B cell (primary cell): ENCODE results near the gene CLEC4E. TPM values are rescaled to one million over a fixed set of nuclear protein-coding genes. Genes with fewer than 3 reads are reported as not detected.

ENCODE experiments used
- ATAC-seq: fragments of 200-7000 bp; cut with Tn5 transposase; one replicate; pipeline ENCODE4 v1.10.0; 2021; ENCODE audit warnings: low read depth, mild to moderate bottlenecking, moderate number of reproducible peaks, moderate library complexity
- CTCF ChIA-PET: fragments of 350-600 bp; sonication (Branson Sonifier 250); formaldehyde crosslinking; loops from one replicate; lab custom pipeline; 2021; ENCODE audit warnings: antibody characterized with exemption, inconsistent platforms; lab: Charles Lee
- POLR2A ChIA-PET: fragments of 350-600 bp; sonication (Branson Sonifier 250); formaldehyde crosslinking; loops from one replicate; lab custom pipeline; 2021; ENCODE audit warnings: antibody characterized with exemption; lab: Charles Lee
- DNase-seq: peaks from one replicate; pipeline ENCODE4 v3.0.0; 2013
- H2AFZ ChIP-seq: 2 replicates; pipeline ENCODE4 v1.6.1; 2012; ENCODE audit warnings: mild to moderate bottlenecking, low read depth, low read length; ENCODE audit not compliant: insufficient read depth, poor library complexity, severe bottlenecking
- H3K27ac ChIP-seq, 2 donors: 1 replicate in 1 of 2; 2 replicates in 1 of 2; pipeline ENCODE4 v1.5.1; 2012 to 2013; ENCODE audit warnings: low read length in 2 of 2, mild to moderate bottlenecking in 2 of 2, moderate library complexity in 1 of 2
- H3K27me3 ChIP-seq, 4 experiments: fragments of 200-600 bp in 1 of 4; sonication (generic) in 1 of 4; replicated peaks in 1 of 4; 1 replicate in 2 of 4; 2 replicates in 2 of 4; pipeline versions ENCODE4 v1.6.1 to v1.7.0; 2013 to 2016; ENCODE audit warnings: low read length in 3 of 4, mild to moderate bottlenecking in 2 of 4, mixed read lengths in 1 of 4, moderate library complexity in 1 of 4; ENCODE audit not compliant: insufficient read depth in 4 of 4, control insufficient read depth in 3 of 4; ENCODE audit errors: control extremely low read depth in 1 of 4
- H3K36me3 ChIP-seq, 2 experiments: replicated peaks in 1 of 2; 1 replicate in 1 of 2; 2 replicates in 1 of 2; pipeline versions ENCODE4 v1.6.1 to v1.7.1; 2013; ENCODE audit warnings: low read length in 1 of 2; ENCODE audit not compliant: insufficient read depth in 2 of 2, control insufficient read depth in 1 of 2; ENCODE audit errors: control extremely low read depth in 1 of 2, extremely low read depth in 1 of 2
- H3K4me1 ChIP-seq, 2 donors: fragments of 200-600 bp in 1 of 2; sonication (generic) in 1 of 2; 1 replicate in 1 of 2; 2 replicates in 1 of 2; pipeline versions ENCODE4 v1.5.1 to v1.6.1; 2013 to 2017; ENCODE audit warnings: low read length in 2 of 2; ENCODE audit not compliant: control insufficient read depth in 2 of 2, insufficient read depth in 2 of 2
- H3K4me2 ChIP-seq: replicated peaks from 2 replicates; pipeline ENCODE3; 2012; ENCODE audit warnings: mild to moderate bottlenecking, low read depth, low read length; ENCODE audit not compliant: poor library complexity, severe bottlenecking
- H3K4me3 ChIP-seq, 5 experiments: fragments of 200-600 bp in 1 of 5; sonication (generic) in 1 of 5; 1 replicate in 3 of 5; 2 replicates in 2 of 5; pipeline versions ENCODE4 v1.5.1 to v1.7.0; 2011 to 2016; ENCODE audit warnings: low read length in 4 of 5, mild to moderate bottlenecking in 4 of 5, low read depth in 2 of 5, control low read depth in 1 of 5, moderate library complexity in 1 of 5; ENCODE audit not compliant: insufficient read depth in 1 of 5; ENCODE audit errors: control extremely low read depth in 1 of 5, extremely low read depth in 1 of 5
- H3K79me2 ChIP-seq: fragments of 200-600 bp; sonication (generic); one replicate; pipeline ENCODE4 v1.6.0; 2016; ENCODE audit warnings: low read length; ENCODE audit not compliant: control insufficient read depth, insufficient read depth
- H3K9ac ChIP-seq: fragments of 200-600 bp; sonication (generic); 2 replicates; pipeline ENCODE4 v1.6.1; 2017; ENCODE audit warnings: mild to moderate bottlenecking, low read length, moderate library complexity
- H3K9me3 ChIP-seq, 3 donors: one replicate each; pipeline versions ENCODE4 v1.6.1 to v1.7.1; 2013; ENCODE audit warnings: low read length in 2 of 3; ENCODE audit not compliant: control insufficient read depth in 2 of 3, insufficient read depth in 1 of 3; ENCODE audit errors: control extremely low read depth in 1 of 3
- H4K20me1 ChIP-seq: 2 replicates; pipeline ENCODE4 v1.6.0; 2012; ENCODE audit warnings: mild to moderate bottlenecking, low read length; ENCODE audit not compliant: insufficient read depth, control insufficient read depth, poor library complexity, severe bottlenecking
- H3K27ac Mint-ChIP-seq: one replicate; pipeline ENCODE4 v1.8.0; 2021; ENCODE audit warnings: mixed read lengths
- H3K27me3 Mint-ChIP-seq: one replicate; pipeline ENCODE4 v1.8.0; 2021; ENCODE audit warnings: mixed read lengths
- H3K4me1 Mint-ChIP-seq: one replicate; pipeline ENCODE4 v1.8.0; 2021; ENCODE audit warnings: mixed read lengths
- H3K4me3 Mint-ChIP-seq: one replicate; pipeline ENCODE4 v1.8.0; 2021; ENCODE audit warnings: mixed read lengths
- H3K9me3 Mint-ChIP-seq: one replicate; pipeline ENCODE4 v1.8.0; 2022; ENCODE audit warnings: mixed read lengths; ENCODE audit not compliant: insufficient read depth
- EZH2 ChIP-seq: IDR thresholded peaks from 2 replicates; pipeline ENCODE4 v1.6.1; 2012; ENCODE audit warnings: borderline replicate concordance, low read depth, mild to moderate bottlenecking, moderate library complexity, low read length; ENCODE audit not compliant: insufficient read depth, poor library complexity, severe bottlenecking
- WGBS: methylation state at CpG from one replicate; pipeline ENCODE4 v1.1.5; 2013; ENCODE audit warnings: missing lambda C conversion rate; ENCODE audit not compliant: insufficient coverage; 5-methylcytosine and 5-hydroxymethylcytosine counted together
- intact Hi-C: fragments of 100-400 bp; cut with micrococcal nuclease; formaldehyde crosslinking; loops from one replicate; pipeline ENCODE4 v1.10.0; 2022
- polyA plus RNA-seq: library from polyadenylated mRNA; depleted of rRNA; stranded (reverse); fragments of >200 nt; gene quantifications from 2 replicates; pipeline ENCODE4 v1.2.3, GENCODE V29; 2012
- total RNA-seq, 2 donors: library from RNA; stranded (reverse); fragments of 120-200 nt in 1 of 2; gene quantifications; 1 replicate in 1 of 2; 2 replicates in 1 of 2; pipeline versions ENCODE4 v1.2.3 to v1.2.4, GENCODE V29; 2013 to 2022
- TF ChIP-seq, protein P1 (sequence below): fragments of 200-600 bp; IDR thresholded peaks from one replicate; pipeline ENCODE4 v1.8.0; 2022; ENCODE audit warnings: antibody characterized with exemption, mild to moderate bottlenecking

Gene CLEC4E
- total and polyA plus RNA-seq, 2 donors (not counting 1 experiment from before 2014, with no cell fraction given), result 0.06 TPM; not detected in 1

GRCh38 chr12:8549381-8549780 is 8.7 kb upstream of the CLEC4E start:
- WGBS, result 95% methylated on average over 3 of the region's 5 CpGs
- Histone ChIP-seq H3K9ac (no peak overlapping the region), H3K4me1 (no peaks in the 10 kb centered on the region), H2AFZ (no peak overlapping the region), H3K79me2 (no peaks in the 10 kb centered on the region), H3K27me3 (no peaks in the 10 kb centered on the region), H4K20me1 (no peaks in the 10 kb centered on the region), H3K4me3 (no peak overlapping the region), H3K4me2 (no peak overlapping the region), H3K36me3 (no peaks in the 10 kb centered on the region), H3K27ac (no peak overlapping the region), H3K9me3 (no peaks in the 10 kb centered on the region)
- H3K4me3 Mint-ChIP-seq, result no peak overlapping the region
- DNase-seq, result no peak
- no peaks in the 10 kb centered on the region for H3K9me3 Mint-ChIP-seq
- no peak for TF ChIP-seq EZH2
- TF ChIP-seq, protein P1, sequence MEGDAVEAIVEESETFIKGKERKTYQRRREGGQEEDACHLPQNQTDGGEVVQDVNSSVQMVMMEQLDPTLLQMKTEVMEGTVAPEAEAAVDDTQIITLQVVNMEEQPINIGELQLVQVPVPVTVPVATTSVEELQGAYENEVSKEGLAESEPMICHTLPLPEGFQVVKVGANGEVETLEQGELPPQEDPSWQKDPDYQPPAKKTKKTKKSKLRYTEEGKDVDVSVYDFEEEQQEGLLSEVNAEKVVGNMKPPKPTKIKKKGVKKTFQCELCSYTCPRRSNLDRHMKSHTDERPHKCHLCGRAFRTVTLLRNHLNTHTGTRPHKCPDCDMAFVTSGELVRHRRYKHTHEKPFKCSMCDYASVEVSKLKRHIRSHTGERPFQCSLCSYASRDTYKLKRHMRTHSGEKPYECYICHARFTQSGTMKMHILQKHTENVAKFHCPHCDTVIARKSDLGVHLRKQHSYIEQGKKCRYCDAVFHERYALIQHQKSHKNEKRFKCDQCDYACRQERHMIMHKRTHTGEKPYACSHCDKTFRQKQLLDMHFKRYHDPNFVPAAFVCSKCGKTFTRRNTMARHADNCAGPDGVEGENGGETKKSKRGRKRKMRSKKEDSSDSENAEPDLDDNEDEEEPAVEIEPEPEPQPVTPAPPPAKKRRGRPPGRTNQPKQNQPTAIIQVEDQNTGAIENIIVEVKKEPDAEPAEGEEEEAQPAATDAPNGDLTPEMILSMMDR, result no peak
- H3K27me3 Mint-ChIP-seq, result peaks cover 3% of the 10 kb centered on the region
- POLR2A ChIA-PET, result no interaction called here
- ATAC-seq, result no peak
- no peak overlapping the region for H3K27ac Mint-ChIP-seq
- intact Hi-C loops, result no loop called here
- peaks cover 4% of the 10 kb centered on the region for H3K4me1 Mint-ChIP-seq
- CTCF ChIA-PET, result no interaction called here

GRCh38 chr12:8548192-8548591 is 7.5 kb upstream of the CLEC4E start:
- no peak overlapping the region for H2AFZ ChIP-seq
- ChIA-PET POLR2A (no interaction called here), CTCF (interaction anchor here (1.1 kb wide), 1 partner anchor 501 kb away, joined by 3 read pairs; no protein-coding TSS in a partner anchor)

More at GRCh38 chr12:8548192-8548591, 7.5 kb upstream of the CLEC4E start:
- H3K36me3 ChIP-seq, result no peaks in the 10 kb centered on the region
- H3K4me3 ChIP-seq, result no peak overlapping the region
- Mint-ChIP-seq H3K4me3 (no peak overlapping the region), H3K27ac (no peak overlapping the region), H3K4me1 (peaks cover 6% of the 10 kb centered on the region), H3K9me3 (no peaks in the 10 kb centered on the region), H3K27me3 (peaks cover 3% of the 10 kb centered on the region)
- no peaks in the 10 kb centered on the region for H3K9me3 ChIP-seq
- intact Hi-C loops, result no loop called here
- H4K20me1 ChIP-seq, result no peaks in the 10 kb centered on the region
- H3K27ac ChIP-seq, result no peak overlapping the region
- no peak for TF ChIP-seq EZH2
- TF ChIP-seq, protein P1, result no peak
- DNase-seq (no peak), ATAC-seq (no peak)
- no peaks in the 10 kb centered on the region for H3K79me2 ChIP-seq
- no peaks in the 10 kb centered on the region for H3K4me1 ChIP-seq
- no peak overlapping the region for H3K9ac ChIP-seq
- H3K27me3 ChIP-seq, result peaks cover 0 to 3% (median 0%) of the 10 kb centered on the region in 4 experiments
- H3K4me2 ChIP-seq, result no peak overlapping the region
- WGBS, result no CpG with 5 or more reads among the region's 2 CpGs
